Kidney tubule cell (primary cell): ENCODE results near the gene ERG28.
A peak's percentile ranks its signal among the peaks of the same experiment; 100 is the strongest.
"Not testable (repeated sequence)": the region's sequence is repeated elsewhere in the genome, so short reads cannot be mapped to it uniquely, and the experiment has no call there.

Experiments
- DNase-seq: peaks from one replicate; pipeline ENCODE4 v3.0.0-alpha.2; 2018; ENCODE audit warnings: low spot score

Gene ERG28

DNA sequence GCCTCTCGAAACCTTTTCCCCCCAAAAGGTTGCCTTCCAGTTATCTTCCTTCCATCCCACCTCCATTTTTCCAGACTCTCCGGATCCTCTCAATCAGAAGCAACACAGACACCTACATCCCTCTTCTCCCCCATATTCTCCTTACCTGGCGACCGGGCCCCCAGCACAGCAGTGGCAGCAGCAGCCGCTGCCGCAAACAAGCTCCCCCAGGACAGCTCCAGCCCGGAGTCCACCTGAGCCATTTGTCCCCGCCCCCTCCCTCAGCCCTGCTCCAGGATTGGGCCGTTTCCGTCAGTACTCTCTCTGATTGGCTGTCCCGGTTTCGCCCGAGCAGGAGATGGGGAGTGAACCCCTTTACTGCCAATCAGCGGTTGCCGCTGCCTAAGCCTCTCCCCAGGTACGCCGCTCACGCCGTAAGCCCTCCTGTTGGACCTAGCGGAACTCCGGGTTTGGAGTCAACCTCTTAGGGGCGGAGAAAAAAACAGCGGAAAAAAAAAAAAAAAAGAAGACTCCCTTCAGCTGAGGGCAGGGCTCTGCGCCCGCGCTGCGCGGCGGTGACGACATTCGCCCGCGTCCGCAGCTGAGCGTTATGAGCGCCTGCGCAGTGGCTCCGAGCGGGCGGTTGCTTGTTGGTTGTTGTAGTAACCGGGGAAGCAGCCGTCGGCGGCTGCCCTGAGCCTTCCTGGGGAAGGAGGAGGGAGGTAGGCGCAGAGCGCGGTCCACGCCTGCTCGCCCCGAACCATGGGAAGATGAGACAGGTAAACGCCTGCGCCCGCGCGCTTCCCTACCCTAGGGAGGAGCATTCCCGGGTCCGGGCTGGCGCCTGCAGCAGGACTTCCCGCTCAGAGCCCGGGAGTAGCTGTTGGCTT, at the start of gene ERG28, which contains the start of gene TTLL5:
ERG28 (minus strand) TSS at position 247 of the 869 bp plus-strand sequence. CDS start 3,374 bp downstream, outside the sequence.
TTLL5 (plus strand) TSS at position 617 of the 869 bp plus-strand sequence. CDS start 1,904 bp downstream, outside the sequence.
- DNase-seq, result peak; percentile 100

DNA sequence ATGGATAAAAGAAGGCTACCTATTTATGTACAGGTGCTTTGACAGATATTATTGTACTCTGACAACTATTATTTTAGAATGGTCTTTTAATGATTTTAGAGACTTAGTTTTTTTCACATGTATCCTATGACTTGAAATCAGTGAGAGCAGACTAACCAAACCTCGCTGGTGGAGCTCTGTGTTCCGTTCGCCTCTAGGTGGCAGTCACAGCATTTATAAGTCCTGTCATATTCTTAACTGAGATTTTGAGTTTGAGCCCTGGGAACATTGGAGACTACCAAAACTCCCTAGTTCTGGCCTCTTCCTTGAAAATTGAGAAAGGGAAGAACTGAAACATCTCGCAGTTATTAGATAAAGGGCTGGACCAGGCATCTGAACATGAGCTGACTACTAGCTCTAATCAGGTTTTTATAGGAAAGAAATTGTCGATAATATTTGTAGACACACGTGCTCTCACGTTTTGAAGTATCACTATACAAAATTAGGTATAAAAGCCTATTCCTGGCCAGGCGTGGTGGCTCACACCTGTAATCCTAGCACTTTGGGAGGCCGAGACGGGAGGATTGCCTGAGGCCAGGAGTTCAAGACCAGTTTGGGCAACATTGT, 48.6 kb upstream of the ERG28 start:
- DNase-seq, result peak; percentile 78

GRCh38 chr14:75705014-75705413, 44.3 kb upstream of the ERG28 start:
- DNase-seq, result no peak

GRCh38 chr14:75703467-75703866, 42.8 kb upstream of the ERG28 start:
- DNase-seq, result no peak

DNA sequence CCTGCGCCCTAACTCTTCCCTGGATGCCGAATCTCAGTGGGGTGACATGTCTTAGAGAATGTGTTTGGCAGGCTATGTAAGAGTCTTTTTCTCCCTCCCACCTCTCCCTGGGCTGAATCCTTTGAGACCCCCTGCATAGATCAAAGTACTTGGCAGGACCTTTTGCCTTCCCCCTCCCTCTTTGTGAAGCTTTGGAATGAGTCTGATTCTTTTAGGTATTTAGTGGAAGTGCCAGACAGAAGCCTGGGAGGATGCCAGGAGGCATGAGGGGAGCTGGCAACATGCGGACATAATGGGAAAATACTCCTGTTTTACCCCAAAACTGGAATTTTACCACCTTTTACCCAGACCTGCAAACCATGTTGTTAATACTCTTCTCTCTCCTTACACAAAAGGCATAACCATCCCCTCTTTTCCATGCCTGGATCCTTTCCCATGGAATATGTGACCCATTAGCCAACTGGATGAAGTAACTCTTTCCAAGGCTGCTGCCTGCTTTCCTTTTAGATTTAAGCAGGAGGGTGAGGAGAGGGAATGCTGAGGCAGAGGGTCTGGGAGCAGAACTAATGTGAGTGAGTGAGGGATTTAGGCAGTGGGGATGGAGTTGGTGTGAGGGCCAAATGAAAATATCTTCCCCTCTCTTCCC, 42.1 kb upstream of the ERG28 start:
- no peak for DNase-seq

GRCh38 chr14:75702122-75702521, 41.4 kb upstream of the ERG28 start:
- no peak for DNase-seq

DNA sequence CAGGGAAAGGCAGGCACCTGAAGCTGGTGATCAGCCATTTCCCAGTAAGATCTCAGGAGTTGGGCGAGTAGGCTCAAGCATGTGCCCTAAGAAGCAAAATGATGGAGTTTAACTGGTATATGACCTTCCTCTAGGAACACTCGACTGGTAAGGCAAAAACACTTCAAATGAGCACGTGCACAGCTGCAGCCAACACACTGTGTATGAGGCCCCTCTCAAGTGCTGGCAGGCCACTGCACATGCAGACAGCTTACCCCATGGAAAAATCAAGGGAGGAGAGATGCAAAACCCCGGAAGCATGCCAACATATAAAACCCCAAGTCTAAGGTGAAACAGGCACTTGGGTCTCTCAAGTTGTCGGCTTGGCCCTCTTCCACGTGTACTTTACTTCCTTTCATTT, 39.6 kb upstream of the ERG28 start:
- DNase-seq, result no peak

DNA sequence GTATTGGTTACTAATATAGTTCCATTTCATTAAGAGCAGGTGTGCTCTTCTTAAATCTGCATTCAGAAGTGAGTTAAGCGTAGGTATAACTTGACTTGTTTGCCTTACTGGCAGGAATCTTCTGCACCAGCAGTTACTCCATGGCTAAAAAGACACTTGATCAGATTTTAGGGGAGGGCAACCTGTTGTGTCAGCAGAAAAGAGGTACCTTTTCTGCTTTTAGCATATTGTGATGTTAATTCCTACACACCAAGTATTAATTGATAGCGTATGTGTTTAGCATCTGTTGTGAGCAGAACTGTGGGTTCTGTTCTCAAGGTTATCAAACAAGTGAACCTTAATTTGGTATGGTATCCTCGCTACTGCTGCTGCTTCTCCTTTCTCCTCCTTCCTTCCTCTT, 38.7 kb upstream of the ERG28 start:
- DNase-seq, result no peak

DNA sequence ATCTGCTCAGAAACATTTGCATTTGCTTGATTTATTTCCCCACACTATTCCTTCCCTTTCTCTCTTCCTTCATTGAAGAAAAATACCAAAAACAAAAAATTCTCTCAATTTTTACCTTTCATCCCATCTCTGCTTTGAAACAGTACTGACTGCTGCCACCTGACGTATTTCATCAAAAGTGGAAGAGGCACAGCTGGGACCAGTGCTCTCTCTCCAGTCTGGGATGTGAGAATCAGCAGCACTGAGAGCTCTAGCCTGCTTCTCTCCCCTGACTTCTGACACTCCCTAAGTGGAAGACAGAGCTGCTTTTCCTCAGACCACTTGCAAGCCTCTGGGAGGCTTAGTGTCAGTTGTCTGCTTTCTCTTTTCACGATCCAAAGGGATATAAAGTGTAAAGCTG, 37.2 kb upstream of the ERG28 start:
- no peak for DNase-seq

- DNase-seq, result no peak
Measured at GRCh38 chr14:75697386-75697785, 36.7 kb upstream of the ERG28 start.

DNA sequence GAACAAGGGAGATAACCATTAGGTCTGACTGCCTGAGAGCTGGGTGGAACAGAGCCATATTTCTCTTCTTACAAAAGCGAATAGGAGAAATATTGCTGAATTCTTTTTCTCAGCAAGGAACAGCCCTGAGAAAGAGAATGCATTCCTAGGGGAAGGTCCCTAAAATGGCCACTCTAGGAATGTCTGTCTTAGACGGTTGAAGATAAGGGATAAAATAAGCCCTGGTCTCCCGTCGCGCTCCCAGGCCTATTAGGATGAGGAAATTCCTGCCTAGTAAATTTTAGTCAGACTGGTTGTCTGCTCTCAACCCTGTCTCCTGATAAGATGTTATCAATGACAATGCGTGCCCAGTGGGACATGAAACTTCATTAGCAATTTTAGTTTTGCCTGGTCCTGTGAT, 34.3 kb upstream of the ERG28 start:
- not testable (repeated sequence) for DNase-seq

- DNase-seq, result no peak
Measured at GRCh38 chr14:75690010-75690409, 29.3 kb upstream of the ERG28 start.

- DNase-seq, result no peak
Measured at GRCh38 chr14:75689012-75689411, 28.3 kb upstream of the ERG28 start.

DNA sequence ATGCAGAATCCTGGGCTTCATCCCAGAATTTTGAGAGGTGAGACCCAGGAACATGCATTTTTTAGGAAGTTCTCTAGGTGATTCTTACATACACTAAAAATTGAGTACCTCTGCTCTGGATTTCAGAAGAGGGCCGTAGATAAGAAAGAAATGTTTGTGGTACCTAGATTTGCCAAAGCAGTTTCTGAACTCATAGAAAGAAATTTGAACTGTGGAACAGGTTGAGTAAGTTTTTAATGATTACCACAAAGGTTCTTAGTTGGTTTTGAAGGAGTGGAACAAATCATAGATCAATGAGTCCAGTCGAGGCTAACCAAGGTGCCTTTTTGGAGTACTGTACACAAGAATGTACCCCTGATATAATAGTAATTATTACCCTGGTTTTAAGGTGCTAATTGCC, 25.2 kb upstream of the ERG28 start:
- no peak for DNase-seq

- peak; percentile 46 for DNase-seq
Measured at GRCh38 chr14:75675265-75675960, 14.7 kb upstream of the ERG28 start.

- no peak for DNase-seq
Measured at GRCh38 chr14:75673345-75674035, 12.8 kb upstream of the ERG28 start.

GRCh38 chr14:75672605-75673192, 12.0 kb upstream of the ERG28 start:
- no peak for DNase-seq

- DNase-seq, result no peak
Measured at GRCh38 chr14:75667099-75667765, 6.6 kb upstream of the ERG28 start.

GRCh38 chr14:75662966-75663365, 2.3 kb upstream of the ERG28 start:
- no peak for DNase-seq

DNA sequence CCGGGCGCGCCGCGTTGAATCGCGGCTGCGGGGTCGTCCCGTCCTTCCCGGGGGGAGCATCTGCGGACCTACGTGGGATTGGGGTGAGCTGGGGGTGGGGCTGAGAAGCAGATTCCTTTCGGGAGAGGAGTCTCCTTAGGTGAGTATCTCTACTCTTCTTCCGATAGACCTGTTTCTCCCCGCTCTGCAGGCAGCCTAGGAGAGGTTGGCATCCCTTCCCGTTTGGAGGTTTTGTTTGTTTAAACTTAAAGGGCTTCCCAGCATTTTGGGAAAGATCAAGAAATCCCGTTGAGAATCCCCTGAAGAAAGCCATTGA, 781 bp upstream of the ERG28 start:
- no peak for DNase-seq

DNA sequence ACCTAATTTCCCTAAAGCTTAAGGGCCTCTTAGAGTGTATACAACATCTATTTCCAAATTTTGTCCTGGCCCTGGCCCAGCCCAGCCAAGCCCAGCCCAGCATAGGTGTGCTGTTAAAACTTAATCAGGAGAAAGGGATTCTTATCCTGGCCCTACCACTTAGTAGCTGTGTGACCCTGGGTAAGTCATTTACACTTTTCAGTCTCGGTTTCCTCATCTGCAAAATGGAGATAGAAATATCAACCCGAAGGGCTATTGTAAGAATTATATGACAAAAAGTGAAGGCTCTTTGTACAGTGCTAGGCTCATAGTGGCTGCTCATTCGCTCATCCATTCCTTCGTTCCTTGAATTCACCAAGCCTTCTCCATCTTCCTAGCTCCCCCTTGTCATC, 442 bp downstream of the ERG28 start:
- no peak for DNase-seq
